GM12878 (cell line): ENCODE data around the gene SYNM. TPM values are rescaled to one million over a fixed set of nuclear protein-coding genes. Genes with fewer than 3 reads are reported as not detected.

Experiments used
- ATAC-seq: fragments of 200-7000 bp; cut with Tn5 transposase; 3 replicates; pipeline ENCODE4 v1.9.1; 2020; ENCODE audit warnings: mild to moderate bottlenecking, moderate library complexity
- BruUV-seq: library from RNA; stranded (reverse); fragments of 400-500 nt; replicated peaks from 2 replicates; lab custom pipeline; 2021; lab: Mats Ljungman, UMichigan
- CTCF ChIA-PET: fragments of 300-600 bp; sonication (Branson Sonifier 250); formaldehyde crosslinking; extraction: SDS; loops from one replicate; lab custom pipeline; 2021; ENCODE audit warnings: inconsistent platforms; lab: Yijun Ruan, JAX
- POLR2A ChIA-PET: fragments of 350-600 bp; formaldehyde crosslinking; extraction: SDS; loops from one replicate; lab custom pipeline; 2021; ENCODE audit warnings: inconsistent platforms; lab: Charles Lee
- RAD21 ChIA-PET: fragments of 300-600 bp; sonication (Branson Sonifier 250); formaldehyde crosslinking; loops from one replicate; lab custom pipeline; 2023; ENCODE audit warnings: antibody characterized with exemption; ENCODE audit not compliant: unreplicated experiment; lab: Charles Lee
- SMC1A ChIA-PET: fragments of 300-600 bp; sonication (Branson Sonifier 250); formaldehyde crosslinking; loops from one replicate; lab custom pipeline; 2023; ENCODE audit not compliant: unreplicated experiment, uncharacterized antibody; lab: Charles Lee
- DNase-seq: peaks from one replicate; pipeline ENCODE4 v3.0.0-alpha.2; 2011; ENCODE audit warnings: low read depth, low spot score
- FAIRE-seq: peaks from 3 replicates; lab custom pipeline; 2011; peaks lifted over from hg19 to GRCh38; lab: Jason Lieb, UNC
- H2AFZ ChIP-seq: 2 replicates; pipeline ENCODE4 v1.6.0; 2011; ENCODE audit warnings: low read depth, low read length, control low read depth; ENCODE audit not compliant: control insufficient read depth
- H3K27ac ChIP-seq: 2 replicates; pipeline ENCODE4 v1.5.1; 2011; ENCODE audit warnings: control low read depth; ENCODE audit not compliant: control insufficient read depth, insufficient read depth
- H3K27me3 ChIP-seq, 2 experiments: replicated peaks in 1 of 2; 2 replicates each; pipeline versions ENCODE4 v1.6.0 to v1.6.1; 2011; ENCODE audit warnings: low read length in 1 of 2; ENCODE audit not compliant: control insufficient read depth in 2 of 2, insufficient read depth in 2 of 2
- H3K36me3 ChIP-seq, 2 experiments: 2 replicates each; pipeline ENCODE4 v1.5.1; 2011; ENCODE audit warnings: low read length in 1 of 2; ENCODE audit not compliant: control insufficient read depth in 2 of 2, insufficient read depth in 2 of 2
- H3K4me1 ChIP-seq: 2 replicates; pipeline ENCODE4 v1.6.1; 2011; ENCODE audit warnings: mild to moderate bottlenecking, low read length, moderate library complexity, mixed read lengths; ENCODE audit not compliant: control insufficient read depth, insufficient read depth
- H3K4me2 ChIP-seq: 2 replicates; pipeline ENCODE4 v1.6.0; 2011; ENCODE audit warnings: control low read depth; ENCODE audit not compliant: control insufficient read depth, insufficient read depth
- H3K4me3 ChIP-seq: fragments of 200-600 bp; sonication (generic); 2 replicates; pipeline ENCODE4 v1.5.1; 2016
- H3K79me2 ChIP-seq: 2 replicates; pipeline ENCODE4 v1.6.0; 2011; ENCODE audit warnings: low read length; ENCODE audit not compliant: control insufficient read depth, insufficient read depth
- H3K9ac ChIP-seq: 2 replicates; pipeline ENCODE4 v1.8.0; 2011; ENCODE audit warnings: low read length, control low read depth, mixed read lengths; ENCODE audit not compliant: control insufficient read depth, insufficient read depth
- H3K9me3 ChIP-seq: replicated peaks from 3 replicates; pipeline ENCODE4 v1.5.1; 2011; ENCODE audit warnings: mild to moderate bottlenecking, low read length; ENCODE audit not compliant: control insufficient read depth, insufficient read depth
- H4K20me1 ChIP-seq: 2 replicates; pipeline ENCODE4 v1.6.0; 2011; ENCODE audit not compliant: control insufficient read depth, insufficient read depth
- HCFC1 ChIP-seq: fragments of 150-350 bp; IDR thresholded peaks from 2 replicates; pipeline ENCODE4 v1.6.1; 2014; ENCODE audit warnings: low read length
- HDAC6 ChIP-seq: fragments of 200-600 bp; sonication (generic); IDR thresholded peaks from one replicate; pipeline ENCODE4 v1.8.0; 2017; ENCODE audit warnings: antibody characterized with exemption; ENCODE audit not compliant: unreplicated experiment
- IKZF1 ChIP-seq: fragments of 450-650 bp; conservative IDR thresholded peaks from 2 replicates; pipeline ENCODE4 v1.6.1; 2017; ENCODE audit warnings: antibody characterized with exemption, mild to moderate bottlenecking
- LARP7 ChIP-seq: fragments of 450-650 bp; IDR thresholded peaks from 2 replicates; pipeline ENCODE4 v1.6.1; 2017; ENCODE audit warnings: mild to moderate bottlenecking
- WGBS: methylation state at CpG from one replicate; pipeline ENCODE4 v1.1.6; 2016; ENCODE audit warnings: low lambda C conversion rate; ENCODE audit not compliant: insufficient replicate concordance, insufficient coverage; ENCODE audit errors: missing lambda C conversion rate; 5-methylcytosine and 5-hydroxymethylcytosine counted together
- in situ Hi-C: fragments of 300-500 bp; cut with MboI; formaldehyde crosslinking; loops from 9 replicates; pipeline ENCODE4 v1.14.3; 2018; ENCODE audit warnings: mixed read lengths
- intact Hi-C: fragments of 100-400 bp; cut with micrococcal nuclease; formaldehyde crosslinking; loops from one replicate; pipeline ENCODE4 v1.14.2; 2022; ENCODE audit not compliant: unreplicated experiment
- polyA plus RNA-seq, 11 experiments: library from polyadenylated mRNA; depleted of rRNA in 4 of 11; unstranded in 6 of 11; stranded (reverse) in 5 of 11; fragments of >200 nt; fragmentation: Nextera tagmentation in 4 of 11; fragmentation: Illumina TruSeq in 1 of 11; extraction: Ambion mirVana in 4 of 11; extraction: Trizol in 1 of 11; gene quantifications; 1 replicate in 1 of 11; 2 replicates in 10 of 11; pipeline versions ENCODE4 v1.2.1 to v1.2.3, GENCODE V29; 2011 to 2016; ENCODE audit warnings: inconsistent platforms in 2 of 11, missing spikeins in 2 of 11, low read depth in 1 of 11
- total RNA-seq, 4 experiments: library from RNA; depleted of rRNA in 3 of 4; stranded (reverse); fragments of >200 nt in 3 of 4; fragmentation: Illumina TruSeq in 1 of 4; extraction: Trizol in 1 of 4; gene quantifications; 2 replicates each; pipeline versions ENCODE4 v1.2.1 to v1.2.3, GENCODE V29; 2013 to 2021
- TF ChIP-seq, protein P1 (sequence below): fragments of 450-650 bp; IDR thresholded peaks from 2 replicates; pipeline ENCODE4 v1.6.1; 2017; ENCODE audit warnings: low read depth, mild to moderate bottlenecking, moderate library complexity
- TF ChIP-seq, protein P2 (sequence below): IDR thresholded peaks from 2 replicates; pipeline ENCODE4 v1.6.1; 2012; ENCODE audit warnings: low read depth, low read length, improper control_type of control experiment

Gene SYNM
- total and polyA plus RNA-seq, 10 of the 15 experiments (the other 5 are each of a cell fraction or from before 2014, with no cell fraction given): 0.05 to 1.1 (median 0.89) TPM; not detected in 1

DNA sequence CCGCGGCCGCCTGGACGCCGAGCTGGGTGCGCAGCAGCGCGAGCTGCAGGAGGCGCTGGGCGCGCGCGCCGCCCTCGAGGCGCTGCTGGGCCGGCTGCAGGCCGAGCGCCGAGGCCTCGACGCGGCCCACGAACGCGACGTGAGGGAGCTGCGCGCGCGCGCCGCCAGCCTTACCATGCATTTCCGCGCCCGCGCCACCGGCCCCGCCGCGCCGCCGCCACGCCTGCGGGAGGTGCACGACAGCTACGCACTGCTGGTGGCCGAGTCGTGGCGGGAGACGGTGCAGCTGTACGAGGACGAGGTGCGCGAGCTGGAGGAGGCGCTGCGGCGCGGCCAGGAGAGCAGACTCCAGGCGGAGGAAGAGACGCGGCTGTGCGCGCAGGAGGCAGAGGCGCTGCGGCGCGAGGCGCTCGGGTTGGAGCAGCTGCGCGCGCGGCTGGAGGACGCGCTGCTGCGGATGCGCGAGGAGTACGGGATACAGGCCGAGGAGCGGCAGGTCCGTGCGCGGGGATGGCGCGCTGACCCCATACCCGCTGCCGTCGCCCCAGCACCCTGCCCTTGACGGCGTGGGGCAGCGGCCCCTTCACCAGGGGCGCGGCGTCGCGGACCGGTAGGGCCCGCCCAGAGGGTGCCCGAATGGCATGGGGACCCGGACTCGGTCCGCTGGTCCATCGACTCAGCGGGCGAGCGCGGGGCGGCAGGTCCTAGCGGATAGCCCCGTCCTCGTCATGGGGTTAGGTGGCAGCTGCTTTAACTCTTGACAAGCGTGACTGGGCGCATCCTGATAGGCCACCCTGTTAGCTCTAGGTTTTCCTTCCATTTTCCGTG lies 848 bp downstream of the SYNM start:
- peak overlapping the region; percentile 94 for H3K4me2 ChIP-seq
- TF ChIP-seq HCFC1 (no peak), HDAC6 (peak; percentile 99), LARP7 (no peak), IKZF1 (0 out of 2 replicates have a peak, but pooled peaks have one; percentile 17)
- TF ChIP-seq, protein P1, sequence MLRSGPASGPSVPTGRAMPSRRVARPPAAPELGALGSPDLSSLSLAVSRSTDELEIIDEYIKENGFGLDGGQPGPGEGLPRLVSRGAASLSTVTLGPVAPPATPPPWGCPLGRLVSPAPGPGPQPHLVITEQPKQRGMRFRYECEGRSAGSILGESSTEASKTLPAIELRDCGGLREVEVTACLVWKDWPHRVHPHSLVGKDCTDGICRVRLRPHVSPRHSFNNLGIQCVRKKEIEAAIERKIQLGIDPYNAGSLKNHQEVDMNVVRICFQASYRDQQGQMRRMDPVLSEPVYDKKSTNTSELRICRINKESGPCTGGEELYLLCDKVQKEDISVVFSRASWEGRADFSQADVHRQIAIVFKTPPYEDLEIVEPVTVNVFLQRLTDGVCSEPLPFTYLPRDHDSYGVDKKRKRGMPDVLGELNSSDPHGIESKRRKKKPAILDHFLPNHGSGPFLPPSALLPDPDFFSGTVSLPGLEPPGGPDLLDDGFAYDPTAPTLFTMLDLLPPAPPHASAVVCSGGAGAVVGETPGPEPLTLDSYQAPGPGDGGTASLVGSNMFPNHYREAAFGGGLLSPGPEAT: no peak
- TF ChIP-seq, protein P2, sequence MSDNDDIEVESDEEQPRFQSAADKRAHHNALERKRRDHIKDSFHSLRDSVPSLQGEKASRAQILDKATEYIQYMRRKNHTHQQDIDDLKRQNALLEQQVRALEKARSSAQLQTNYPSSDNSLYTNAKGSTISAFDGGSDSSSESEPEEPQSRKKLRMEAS: peak; percentile 30; the same call in 1 of the 2 replicates
- H3K9me3 ChIP-seq: no peaks in the 10 kb centered on the region; the same call in 2 of the 3 replicates
- H3K4me3 ChIP-seq: no peak overlapping the region
- peak; percentile 7 for ATAC-seq
- H3K4me1 ChIP-seq: peaks cover 14% of the 10 kb centered on the region
- FAIRE-seq: no peak
- no peak overlapping the region for H3K27ac ChIP-seq
- no TSS peak for BruUV-seq
- intact Hi-C loops: loop anchor here (10.0 kb wide), 1 partner anchor 649 kb away; no protein-coding TSS in a partner anchor
- DNase-seq: no peak
- in situ Hi-C loops: loop anchor here (25.0 kb wide), 1 partner anchor 632 kb away; the partner anchor contains the start of gene LYSMD4
- peaks cover 0 to 5% of the 10 kb centered on the region in 2 experiments; a peak in 1 of 4 replicates for H3K27me3 ChIP-seq
- H3K9ac ChIP-seq: no peak overlapping the region; the same call in 1 of the 2 replicates
- ChIA-PET CTCF (interaction anchor here (0.8 to 1.6 kb wide), 9 partner anchors 14 to 624 kb away, joined by 3 to 15 read pairs (median 3); no protein-coding TSS in a partner anchor), RAD21 (interaction anchor here (0.8 to 1.1 kb wide), 4 partner anchors 29 to 121 kb away, joined by 3 to 6 read pairs (median 4); no protein-coding TSS in a partner anchor), POLR2A (no interaction called here), SMC1A (interaction anchor here (0.6 to 2.0 kb wide), 3 partner anchors 102 to 181 kb away, joined by 3 to 16 read pairs (median 3); no protein-coding TSS in a partner anchor)
- H4K20me1 ChIP-seq: no peaks in the 10 kb centered on the region
- no peaks in the 10 kb centered on the region for H3K36me3 ChIP-seq
- 63% methylated on average over 71 of the region's 116 CpGs for WGBS
- peak overlapping the region; percentile 77 for H2AFZ ChIP-seq
- no peaks in the 10 kb centered on the region for H3K79me2 ChIP-seq
